HG03135 (cell line): ENCODE measurements around the gene PAN2.
"Not testable (repeated sequence)": the region's sequence is repeated elsewhere in the genome, so short reads cannot be mapped to it uniquely, and the experiment has no call there.

Source experiments
- ATAC-seq: cut with Tn5 transposase; IDR thresholded peaks from one replicate; pipeline ENCODE4 v1.9.1; 2021; ENCODE audit warnings: mild to moderate bottlenecking, moderate library complexity; ENCODE audit not compliant: unreplicated experiment

Gene PAN2

DNA sequence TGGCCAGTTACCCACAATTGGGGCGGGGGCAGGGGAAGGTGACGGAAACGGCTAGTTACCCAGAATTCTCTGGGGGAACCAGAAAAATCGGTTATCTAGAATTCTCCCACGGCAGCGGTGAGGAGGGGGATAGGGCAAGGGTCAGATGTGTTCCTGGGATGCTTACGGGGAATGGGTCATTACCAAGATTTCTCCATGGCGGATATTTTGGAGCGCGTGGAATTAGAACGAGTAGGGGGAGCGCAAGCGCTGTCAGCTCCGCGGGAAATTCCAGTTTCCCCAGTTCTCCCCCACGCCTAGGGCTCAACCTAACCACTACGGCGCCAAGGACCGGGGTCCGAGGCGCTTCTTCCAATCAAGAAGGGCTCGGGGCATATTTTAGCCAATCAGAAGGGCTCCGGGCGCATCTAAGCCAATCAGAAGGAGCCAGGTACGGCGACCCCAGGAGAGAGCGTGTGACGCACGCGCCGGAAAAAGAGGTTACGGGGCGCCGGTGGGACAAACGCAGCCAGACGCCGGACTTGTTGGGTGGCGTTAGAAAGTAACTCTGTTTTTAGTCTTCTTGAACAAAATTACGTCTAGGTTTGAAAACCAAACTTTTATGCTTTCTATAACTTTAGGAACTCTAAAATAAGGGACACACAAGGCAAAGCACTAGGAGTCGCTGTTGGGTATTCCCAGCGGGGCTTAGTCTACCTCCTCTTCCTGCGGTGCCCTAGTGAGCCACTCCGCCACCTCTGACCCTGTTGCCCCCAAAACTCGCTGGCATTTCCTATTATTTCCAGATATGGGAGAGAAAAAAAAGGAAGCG, at the start of gene PAN2:
Gene PAN2, minus strand, starts transcription at position 322 of the 811 bp plus-strand sequence. CDS start 906 bp downstream, outside the sequence.
- peak; percentile 88 for ATAC-seq

DNA sequence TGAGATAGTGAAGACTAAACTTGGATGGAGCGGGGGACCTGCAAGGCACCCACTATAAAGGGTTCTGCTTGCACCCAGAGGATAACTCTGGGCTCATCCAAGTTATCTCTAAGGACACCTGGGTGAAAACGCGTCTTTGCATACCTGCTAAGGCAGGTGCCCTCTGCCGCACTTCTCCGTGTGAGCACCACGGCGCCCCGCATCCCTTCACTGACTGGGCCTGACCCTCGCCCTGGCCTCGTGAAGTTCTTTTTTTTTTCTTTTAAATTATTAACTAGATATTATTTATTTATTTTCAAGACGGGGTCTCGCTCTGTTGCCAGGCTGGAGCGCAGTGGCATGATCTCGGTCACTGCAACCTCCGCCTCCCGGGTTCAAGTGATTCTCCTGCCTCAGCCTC, 48.8 kb upstream of the PAN2 start:
- ATAC-seq, result no peak

DNA sequence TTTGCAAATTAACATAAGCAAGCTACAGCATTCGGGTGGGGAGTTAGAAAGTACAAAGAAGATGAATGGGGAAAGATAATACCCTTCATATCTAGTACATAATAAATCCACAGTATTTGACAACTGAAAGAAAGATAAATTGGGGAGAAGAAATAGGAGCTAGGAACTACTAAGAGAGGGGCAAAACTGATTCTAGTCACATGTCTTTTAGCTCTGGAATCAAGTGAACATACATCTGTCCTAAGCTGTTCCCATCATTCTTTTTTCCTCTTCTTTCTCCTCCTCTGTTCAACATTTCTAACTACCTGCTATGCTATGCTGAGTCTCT, 44.2 kb upstream of the PAN2 start:
- no peak for ATAC-seq

GRCh38 chr12:56377310-56377988, 43.6 kb upstream of the PAN2 start:
- ATAC-seq, result no peak

- ATAC-seq, result peak; percentile 71
Observed at GRCh38 chr12:56375598-56376434, 42.0 kb upstream of the PAN2 start.

DNA sequence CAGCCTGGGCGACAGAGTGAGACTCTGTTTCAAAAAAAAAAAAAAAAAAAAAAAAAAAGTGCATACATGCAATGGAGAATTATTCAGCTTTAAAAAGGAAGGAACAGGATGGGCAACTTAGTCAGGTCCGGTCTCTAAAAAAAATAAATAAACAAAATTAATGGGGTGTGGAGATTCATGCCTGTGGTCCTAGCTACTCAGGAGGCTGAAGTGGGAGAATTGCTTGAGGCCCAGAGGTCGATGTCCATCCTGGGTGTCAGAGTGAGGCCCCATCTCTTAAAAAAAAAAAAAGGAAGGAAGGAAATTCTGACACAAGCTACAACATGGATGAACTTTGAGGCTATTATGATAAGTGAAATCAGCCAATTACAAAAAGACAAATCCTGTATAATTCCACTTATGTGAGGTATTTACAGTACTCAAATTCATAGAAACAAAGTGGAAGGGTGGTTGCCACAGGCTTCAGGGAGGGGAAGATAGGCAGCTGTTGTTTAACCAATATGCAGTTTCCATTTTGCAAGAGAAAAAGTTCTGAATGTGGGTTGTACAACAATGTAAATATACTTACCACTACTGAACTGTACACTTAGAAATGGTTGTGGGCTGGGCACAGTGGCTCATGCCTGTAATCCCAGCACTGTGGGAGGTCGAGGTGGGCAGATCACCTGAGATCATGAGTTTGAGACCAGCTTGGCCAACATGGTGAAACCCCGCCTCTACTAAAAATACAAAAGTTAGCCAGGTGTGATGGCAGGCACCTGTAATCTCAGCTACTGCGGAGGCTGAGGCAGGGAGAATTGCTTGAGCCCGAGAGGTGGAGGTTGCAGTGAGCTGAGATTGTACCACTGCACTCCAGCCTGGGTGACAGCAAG, 41.2 kb upstream of the PAN2 start:
- peak; percentile 30 for ATAC-seq

DNA sequence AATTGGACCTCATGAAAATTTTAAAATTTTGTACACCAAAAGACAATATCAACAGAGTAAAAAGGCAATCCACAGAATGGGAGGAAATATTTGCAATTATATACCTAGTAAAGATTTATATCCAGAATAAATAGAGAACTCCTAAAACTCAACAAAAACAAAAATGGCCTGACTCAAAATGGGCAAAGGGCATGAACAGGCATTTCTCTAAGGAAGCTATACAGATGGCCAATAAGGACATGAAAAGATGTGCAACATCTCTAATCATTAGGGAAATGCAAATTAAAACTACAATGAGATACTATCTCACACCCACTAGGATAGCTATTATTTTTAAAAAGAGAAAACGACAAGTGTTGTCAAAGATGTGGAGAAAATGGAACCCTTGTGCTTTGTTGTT, 39.7 kb upstream of the PAN2 start:
- ATAC-seq, result no peak

GRCh38 chr12:56366948-56367347, 33.1 kb upstream of the PAN2 start:
- ATAC-seq, result no peak

- ATAC-seq, result no peak
Observed at GRCh38 chr12:56362130-56363059, 28.6 kb upstream of the PAN2 start, which contains the start of gene APOF. TSS of gene APOF (minus strand) at chr12:56362857. CDS start at chr12:56362745, 112 bp downstream.

- no peak for ATAC-seq
Observed at GRCh38 chr12:56361487-56362129, 27.8 kb upstream of the PAN2 start.

GRCh38 chr12:56359851-56360767, 26.3 kb upstream of the PAN2 start, which contains the start of gene STAT2:
TSS of gene STAT2 (minus strand) at chr12:56360107. CDS start at chr12:56356571, 3,536 bp downstream.
- ATAC-seq, result peak; percentile 95

GRCh38 chr12:56358836-56359532, 25.2 kb upstream of the PAN2 start:
- ATAC-seq, result no peak

- no peak for ATAC-seq
Observed at GRCh38 chr12:56351325-56351724, 17.5 kb upstream of the PAN2 start.

DNA sequence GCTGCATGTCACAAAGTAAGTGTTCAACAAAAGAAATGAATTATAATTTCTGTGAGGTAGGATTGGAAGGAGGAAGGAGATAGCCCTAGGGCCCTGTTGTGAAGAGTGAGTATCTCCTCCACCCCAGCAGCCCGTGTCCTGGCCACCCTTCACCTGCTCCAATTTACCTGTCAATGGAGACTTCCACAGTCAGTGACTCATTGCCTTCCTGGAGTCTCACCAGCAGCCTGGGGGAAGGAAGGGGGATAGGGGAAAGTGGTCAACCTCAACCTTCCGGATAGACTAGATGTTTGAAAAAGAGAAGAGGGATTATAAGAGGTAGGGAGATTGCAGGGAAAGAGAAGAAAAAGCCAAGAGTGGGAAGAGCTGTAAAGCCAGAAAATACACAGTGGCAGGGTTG, 16.9 kb upstream of the PAN2 start:
- ATAC-seq, result no peak

DNA sequence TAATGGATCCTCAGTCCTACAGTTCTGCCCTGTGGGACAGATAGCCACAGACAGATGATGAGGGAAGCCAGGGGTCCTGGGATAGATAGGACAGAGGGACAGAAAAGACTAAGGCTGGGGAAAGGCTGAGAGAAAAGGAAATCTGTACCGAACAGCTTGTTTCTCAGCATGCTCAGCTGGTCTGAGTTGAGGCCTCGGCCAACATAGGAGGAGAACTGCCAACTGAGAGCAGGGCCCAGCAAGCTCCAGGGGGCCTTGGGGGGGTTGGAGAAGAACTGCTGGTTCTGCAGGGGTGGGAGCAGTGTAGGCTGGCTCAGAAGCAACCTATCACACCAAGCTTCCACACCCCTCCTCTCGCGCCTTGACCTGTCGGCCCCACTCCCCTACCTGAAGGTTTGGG, 15.0 kb upstream of the PAN2 start:
- no peak for ATAC-seq

DNA sequence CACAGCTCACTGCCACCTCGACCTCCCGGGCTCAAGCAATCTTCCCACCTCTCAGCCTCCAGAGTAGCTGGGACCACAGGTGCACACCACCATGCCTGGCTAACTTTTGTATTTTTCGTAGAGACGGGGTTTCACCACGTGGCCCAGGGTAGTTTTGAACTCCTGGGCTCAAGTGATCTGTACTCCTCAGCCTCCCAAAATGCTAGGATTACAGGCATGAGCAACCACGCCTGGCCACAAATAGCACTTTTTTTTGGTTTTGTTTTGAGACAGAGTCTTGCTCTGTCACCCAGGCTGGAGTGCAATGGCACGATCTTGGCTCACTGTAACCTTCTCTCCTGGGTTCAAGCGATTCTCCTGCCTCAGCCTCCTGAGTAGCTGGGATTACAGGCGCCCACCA, 13.5 kb upstream of the PAN2 start:
- not testable (repeated sequence) for ATAC-seq

DNA sequence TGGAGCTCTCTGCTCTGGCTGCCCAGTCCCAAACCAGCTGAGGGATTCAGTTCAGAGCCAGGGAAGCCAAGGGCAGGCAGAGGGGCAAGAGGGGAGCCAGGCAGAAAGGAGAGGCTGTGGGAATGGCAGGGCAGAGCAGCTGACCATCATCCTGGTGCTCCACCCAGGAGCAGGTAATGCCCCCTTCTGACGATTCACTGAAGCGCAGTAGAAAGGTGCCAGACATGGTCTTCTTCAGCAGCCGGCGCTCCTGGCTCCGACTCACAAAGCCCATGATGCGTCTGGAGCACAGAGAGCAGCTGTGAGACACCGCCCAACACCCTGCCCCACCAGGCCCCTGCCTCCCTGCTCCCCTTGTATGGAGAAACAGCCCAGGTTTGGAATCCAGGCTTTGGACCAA, 12.9 kb upstream of the PAN2 start:
- no peak for ATAC-seq
